Prostate gland (tissue), 2 donors: ENCODE measurements around the gene SORBS1.

Experiments used
- POLR2A ChIP-seq: fragments of 450-650 bp; IDR thresholded peaks from one replicate; pipeline ENCODE4 v1.6.1; 2016; ENCODE audit warnings: antibody characterized with exemption, mild to moderate bottlenecking
- TF ChIP-seq, protein P1 (sequence below), 4 experiments: fragments of 200-600 bp in 2 of 4; fragments of 450-650 bp in 2 of 4; sonication (generic) in 2 of 4; IDR thresholded peaks; 1 replicate in 3 of 4; 2 replicates in 1 of 4; pipeline ENCODE4 v1.5.1; 2016 to 2019; ENCODE audit warnings: antibody characterized with exemption in 4 of 4, mild to moderate bottlenecking in 2 of 4, moderate library complexity in 2 of 4

- TF ChIP-seq POLR2A: no peak
- TF ChIP-seq, protein P1, sequence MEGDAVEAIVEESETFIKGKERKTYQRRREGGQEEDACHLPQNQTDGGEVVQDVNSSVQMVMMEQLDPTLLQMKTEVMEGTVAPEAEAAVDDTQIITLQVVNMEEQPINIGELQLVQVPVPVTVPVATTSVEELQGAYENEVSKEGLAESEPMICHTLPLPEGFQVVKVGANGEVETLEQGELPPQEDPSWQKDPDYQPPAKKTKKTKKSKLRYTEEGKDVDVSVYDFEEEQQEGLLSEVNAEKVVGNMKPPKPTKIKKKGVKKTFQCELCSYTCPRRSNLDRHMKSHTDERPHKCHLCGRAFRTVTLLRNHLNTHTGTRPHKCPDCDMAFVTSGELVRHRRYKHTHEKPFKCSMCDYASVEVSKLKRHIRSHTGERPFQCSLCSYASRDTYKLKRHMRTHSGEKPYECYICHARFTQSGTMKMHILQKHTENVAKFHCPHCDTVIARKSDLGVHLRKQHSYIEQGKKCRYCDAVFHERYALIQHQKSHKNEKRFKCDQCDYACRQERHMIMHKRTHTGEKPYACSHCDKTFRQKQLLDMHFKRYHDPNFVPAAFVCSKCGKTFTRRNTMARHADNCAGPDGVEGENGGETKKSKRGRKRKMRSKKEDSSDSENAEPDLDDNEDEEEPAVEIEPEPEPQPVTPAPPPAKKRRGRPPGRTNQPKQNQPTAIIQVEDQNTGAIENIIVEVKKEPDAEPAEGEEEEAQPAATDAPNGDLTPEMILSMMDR (IDR thresholded peaks at IDR 0.05): no peak
Observed at GRCh38 chr10:95309958-95310357, 251.2 kb downstream of the SORBS1 start.
